GM18499 (cell line): Measurements from ENCODE around the gene FOXP1.

Experiments
- ATAC-seq: cut with Tn5 transposase; IDR thresholded peaks from one replicate; pipeline ENCODE4 v1.9.1; 2021; ENCODE audit warnings: moderate number of reproducible peaks; ENCODE audit not compliant: insufficient read depth, unreplicated experiment

Gene FOXP1

DNA sequence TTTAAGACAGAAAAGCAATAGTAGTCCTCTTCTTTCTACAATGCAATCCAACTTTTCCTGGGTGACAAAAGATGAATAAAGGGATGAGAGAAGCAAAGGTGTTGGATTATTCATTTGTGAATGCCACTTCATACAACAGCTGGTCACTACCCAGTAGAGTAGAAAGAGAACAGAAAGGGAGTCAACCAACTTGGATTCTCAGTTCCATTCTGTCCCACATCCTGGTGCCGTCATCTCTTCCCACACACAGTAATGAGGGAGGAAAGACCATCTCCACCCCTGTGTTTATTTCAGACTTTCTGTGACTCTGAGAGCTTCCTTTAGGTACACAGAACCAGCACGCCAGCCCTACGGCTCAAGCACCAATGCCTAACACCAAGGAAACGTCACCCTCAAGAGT is 71.0 kb downstream of the FOXP1 start:
- ATAC-seq = no peak

- ATAC-seq = no peak
Measured at GRCh38 chr3:71512000-71512399, 71.5 kb downstream of the FOXP1 start.

DNA sequence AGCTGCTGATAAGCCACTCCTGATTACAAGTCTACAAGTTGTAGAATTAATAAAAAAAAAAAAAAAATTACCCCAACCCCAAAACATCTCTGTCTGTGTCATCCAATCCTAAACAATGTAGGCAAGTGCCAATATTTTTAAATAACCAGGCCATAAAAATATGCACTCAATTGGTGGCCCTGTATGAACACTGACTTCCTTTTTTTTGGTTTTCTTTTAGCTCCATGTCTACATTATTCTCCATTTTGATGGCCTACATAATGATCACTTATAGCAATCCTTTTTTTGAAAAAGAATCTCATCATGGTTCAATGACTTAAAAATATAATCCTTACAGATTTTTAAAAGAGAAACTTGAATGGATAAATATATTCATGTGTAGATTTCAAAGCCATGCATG is 72.1 kb downstream of the FOXP1 start:
- ATAC-seq = no peak

- ATAC-seq = no peak
Measured at GRCh38 chr3:71511037-71511436, 72.5 kb downstream of the FOXP1 start.

DNA sequence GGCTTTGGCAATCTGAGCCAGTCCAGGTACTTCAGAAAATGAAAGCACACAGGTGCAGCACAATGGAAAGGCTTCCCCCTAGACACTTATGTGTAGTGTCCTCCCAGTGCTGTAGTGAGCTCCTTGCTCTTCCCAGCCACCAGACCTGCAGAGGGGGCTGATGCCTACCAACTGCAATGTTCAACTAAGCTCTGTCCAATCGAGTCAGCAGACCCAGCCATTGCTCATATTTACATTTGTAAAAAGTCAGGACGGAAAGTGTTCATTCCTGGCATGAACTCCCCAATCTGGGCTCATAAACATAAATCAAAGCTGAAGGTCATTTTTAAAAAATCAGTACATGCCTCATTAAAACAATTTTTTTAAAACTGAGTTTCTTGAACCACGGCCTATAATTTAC is 73.0 kb downstream of the FOXP1 start:
- ATAC-seq = no peak

- ATAC-seq = no peak
Measured at GRCh38 chr3:71509066-71509465, 74.5 kb downstream of the FOXP1 start.

- ATAC-seq = no peak
Measured at GRCh38 chr3:71505767-71506350, 77.7 kb downstream of the FOXP1 start.

DNA sequence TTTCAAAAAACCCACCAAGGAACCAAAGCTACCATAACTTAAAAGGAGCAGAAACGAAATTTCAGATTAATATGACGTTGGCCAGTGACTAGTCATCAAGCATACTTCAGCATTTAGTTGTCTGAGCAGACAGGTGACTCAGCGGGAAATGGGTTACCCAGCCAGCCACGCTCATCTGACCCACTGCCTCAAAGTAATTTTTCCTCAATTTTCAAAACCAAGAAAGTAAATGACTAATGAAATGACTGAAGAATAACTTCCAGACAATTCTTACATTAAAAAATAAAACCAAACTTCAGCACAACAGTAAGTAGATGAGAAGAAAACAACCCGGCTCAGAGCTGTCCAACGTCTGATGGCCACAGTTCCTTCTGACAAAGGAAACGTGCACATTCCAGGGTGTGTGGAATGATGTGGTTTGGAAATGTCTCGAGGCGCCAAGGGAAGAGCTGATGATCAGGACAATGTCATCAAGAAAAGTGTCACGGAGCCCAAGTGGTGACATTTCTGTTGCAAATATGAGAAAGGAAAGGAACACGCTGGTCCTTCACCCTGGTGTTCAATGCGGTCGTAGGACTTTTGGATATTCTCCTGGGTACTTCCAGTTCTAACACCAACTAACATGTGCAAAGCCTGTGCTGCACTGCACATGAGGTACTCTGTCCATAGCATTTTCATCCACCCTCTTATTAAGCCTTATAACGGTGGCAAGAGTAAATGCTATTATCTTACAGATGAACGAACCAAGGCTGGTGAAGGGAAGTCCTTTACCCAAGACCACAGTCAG is 79.1 kb downstream of the FOXP1 start:
- ATAC-seq = no peak

GRCh38 chr3:71503525-71504249 is 79.8 kb downstream of the FOXP1 start:
- no peak for ATAC-seq

DNA sequence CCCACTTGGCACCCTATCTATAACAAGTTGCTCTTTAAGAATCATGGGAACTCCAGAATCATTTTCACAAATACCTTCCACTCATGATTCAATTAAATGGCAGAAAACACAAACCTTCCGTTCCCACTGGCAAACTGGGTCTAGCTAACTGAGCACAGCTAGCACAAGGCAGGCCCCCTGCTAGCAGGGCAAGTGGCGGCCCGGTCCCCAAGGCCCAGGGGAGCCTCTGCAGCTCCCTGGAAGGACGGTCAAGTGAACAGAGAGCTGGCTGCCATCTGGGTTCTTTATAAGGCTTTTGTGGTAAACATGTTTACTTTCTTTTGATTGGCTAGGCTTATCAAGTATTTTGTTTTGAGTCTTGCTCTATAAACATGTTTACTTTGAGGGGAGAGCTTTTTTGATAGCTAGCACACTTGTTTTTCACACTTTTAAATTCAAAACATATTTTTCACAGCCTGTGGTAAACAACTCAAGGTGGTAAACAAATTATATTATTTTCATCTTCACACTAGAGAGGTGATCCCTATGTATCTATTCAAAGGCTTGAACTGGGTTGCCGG is 81.4 kb downstream of the FOXP1 start:
- no peak for ATAC-seq

DNA sequence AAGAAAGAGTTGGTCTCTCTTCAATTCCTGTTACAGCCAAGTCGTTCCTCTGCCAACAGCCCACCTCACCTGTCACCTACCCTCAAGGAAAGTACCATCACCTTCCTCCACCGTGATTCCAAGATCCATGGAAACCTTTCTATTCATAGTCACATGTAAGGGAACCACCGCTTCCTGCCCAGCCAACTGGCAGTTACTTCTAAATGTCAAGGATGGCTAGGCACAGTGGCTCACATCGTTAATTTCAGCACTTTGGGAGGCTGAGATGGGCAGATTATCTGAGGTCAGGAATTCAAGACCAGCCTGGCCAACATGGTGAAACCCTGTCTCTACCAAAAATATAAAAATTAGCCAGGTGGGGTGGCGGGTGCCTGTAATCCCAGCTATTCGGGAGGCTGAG is 82.8 kb downstream of the FOXP1 start:
- no peak for ATAC-seq

DNA sequence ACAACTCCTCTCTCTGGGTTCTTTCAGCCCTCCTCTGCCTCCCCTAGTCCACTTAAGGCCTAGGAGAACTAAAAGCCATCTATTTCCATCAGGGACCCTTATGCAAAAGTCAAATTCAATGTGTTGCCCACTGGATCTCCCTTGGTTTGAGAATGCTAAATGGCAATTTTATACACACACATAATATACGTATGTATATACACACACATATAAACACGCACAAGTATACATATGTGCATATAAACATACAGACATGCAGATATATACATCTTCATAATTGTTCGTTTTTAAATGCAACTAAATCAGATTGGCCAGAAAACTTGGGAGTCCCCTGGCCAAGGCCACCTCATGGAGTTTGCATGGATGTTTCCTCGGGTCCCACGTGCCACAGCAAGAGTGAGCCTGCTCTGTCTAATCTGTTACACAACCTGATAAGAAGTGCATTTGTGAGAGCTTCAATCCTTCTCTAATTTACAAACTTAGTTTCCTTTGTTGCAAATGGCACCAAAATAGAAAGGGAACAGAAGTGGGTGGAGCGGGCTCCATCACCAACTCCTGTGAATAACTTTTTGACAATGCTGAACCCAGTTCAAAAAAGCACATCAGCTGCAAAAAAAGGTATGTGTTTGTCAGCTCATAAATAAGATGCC is 84.2 kb downstream of the FOXP1 start:
- ATAC-seq = no peak

- ATAC-seq = no peak
Measured at GRCh38 chr3:71498543-71498942, 85.0 kb downstream of the FOXP1 start.

- no peak for ATAC-seq
Measured at GRCh38 chr3:71497971-71498444, 85.5 kb downstream of the FOXP1 start.

DNA sequence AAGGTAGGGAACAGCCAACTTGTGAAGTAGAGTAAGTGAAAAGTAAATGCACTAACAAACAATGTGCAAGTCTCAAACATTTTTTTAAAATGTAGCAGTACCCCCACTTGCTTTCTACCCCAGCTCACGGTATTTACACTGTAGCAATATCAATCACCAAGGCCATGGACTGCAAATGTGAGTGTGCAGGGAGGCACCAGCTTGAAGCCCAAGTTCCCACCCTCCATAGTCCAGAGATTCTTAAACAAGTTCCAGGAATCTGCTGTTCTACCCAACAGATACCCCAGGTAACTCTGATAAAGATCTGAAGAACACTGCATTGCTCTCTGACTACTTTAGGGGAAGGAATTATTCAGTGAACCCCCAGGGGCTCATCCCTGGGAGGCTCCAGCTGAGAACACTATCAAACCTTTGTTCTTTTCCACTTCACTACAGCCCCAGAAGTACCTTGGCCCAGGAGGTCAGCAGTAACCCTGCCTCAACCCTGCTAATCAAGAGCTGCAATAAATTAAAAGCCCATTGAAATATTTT is 86.1 kb downstream of the FOXP1 start:
- ATAC-seq = no peak

DNA sequence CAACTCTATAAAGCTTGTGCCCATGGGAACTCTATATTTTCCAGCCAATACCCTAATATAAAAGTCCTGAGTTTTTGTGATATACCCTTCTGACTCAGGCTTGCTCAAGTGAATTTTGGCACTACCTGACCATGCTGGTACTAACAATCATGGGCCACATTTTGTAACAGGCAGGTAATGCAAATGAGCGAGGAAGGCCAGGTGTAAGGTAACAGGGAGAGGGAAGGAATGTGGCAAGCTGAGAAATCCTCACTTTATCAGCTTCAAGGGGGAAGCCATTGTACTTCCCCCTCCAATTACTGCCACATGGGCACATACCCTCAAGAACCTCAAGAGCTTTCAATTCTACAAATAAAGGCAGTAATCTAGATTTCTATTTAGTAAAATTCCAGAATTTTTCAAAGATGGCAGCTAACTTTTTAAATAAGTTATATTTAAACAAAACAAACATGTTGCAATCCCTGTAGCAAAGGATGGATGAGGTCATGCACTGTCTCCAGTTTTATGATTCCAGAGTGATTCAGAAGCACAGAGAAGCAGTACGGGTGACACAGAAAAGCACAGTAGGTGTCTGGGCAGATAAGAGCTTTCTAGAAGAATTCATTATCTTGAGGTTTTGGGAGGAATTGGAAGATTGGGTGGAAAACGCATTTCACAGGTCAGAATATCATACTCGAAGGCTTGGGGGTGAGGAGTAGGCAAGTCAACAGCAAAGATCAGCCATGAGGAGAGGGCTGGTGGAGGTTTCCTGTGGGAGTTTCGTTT is 87.6 kb downstream of the FOXP1 start:
- no peak for ATAC-seq

DNA sequence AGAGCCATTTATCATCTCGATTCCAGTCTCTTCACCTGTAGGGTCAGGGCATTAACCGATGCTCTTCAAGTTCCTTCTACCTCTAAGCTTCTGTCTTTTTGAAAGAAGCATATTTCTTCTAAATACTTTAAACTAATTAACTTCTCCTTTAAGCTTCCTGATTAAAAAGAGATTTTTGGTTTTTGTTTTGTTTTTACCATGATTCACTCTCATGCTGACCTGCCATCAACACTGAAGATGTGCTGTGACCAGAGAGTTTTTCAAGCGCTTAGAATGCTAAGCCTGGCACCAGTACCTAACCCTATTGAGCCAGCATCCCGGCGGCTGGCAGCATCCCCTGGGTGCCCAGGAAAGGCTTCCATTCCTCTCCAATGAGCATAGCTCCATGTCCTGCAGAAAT is 89.3 kb downstream of the FOXP1 start:
- no peak for ATAC-seq

- ATAC-seq = no peak
Measured at GRCh38 chr3:71492974-71493771, 90.4 kb downstream of the FOXP1 start.

DNA sequence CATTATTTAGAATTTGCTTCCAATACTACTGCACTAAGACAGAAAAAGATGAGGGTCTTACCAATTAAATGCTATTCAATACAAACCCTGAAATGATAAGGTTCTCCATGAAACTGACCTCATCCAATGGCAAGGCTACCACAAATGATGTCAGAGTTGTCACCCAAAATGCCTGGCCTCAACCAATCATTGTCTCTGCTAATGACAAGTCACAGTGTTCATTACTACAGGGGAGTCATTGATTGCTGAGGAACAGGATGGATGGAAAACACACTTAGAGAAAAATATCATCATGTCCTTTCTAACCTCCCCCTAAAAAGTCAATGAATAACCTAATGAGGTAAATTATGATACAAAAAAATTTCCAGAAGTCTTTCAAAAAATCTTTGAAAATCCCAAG is 91.0 kb downstream of the FOXP1 start:
- no peak for ATAC-seq
